ENCODE data around the gene NOP14.

Gene NOP14

GRCh38 chr4:2914256-2915126 lies 48.7 kb downstream of the NOP14 start:
- DNase-seq (ENCODE audit: low read depth in 3 of 3): no peak

GRCh38 chr4:2913168-2913567 lies 50.0 kb downstream of the NOP14 start:
- DNase-seq (ENCODE audit: low read depth in 3 of 3): no peak

- no peak for DNase-seq (ENCODE audit: low read depth in 3 of 3)
Observed at GRCh38 chr4:2911868-2912267, 51.3 kb downstream of the NOP14 start.

- no peak for DNase-seq (ENCODE audit: low read depth in 3 of 3)
Observed at GRCh38 chr4:2910409-2910808, 52.8 kb downstream of the NOP14 start.

- DNase-seq (ENCODE audit: low read depth in 3 of 3): no peak
Observed at GRCh38 chr4:2909583-2909982, 53.6 kb downstream of the NOP14 start.

- no peak for DNase-seq (ENCODE audit: low read depth in 3 of 3)
Observed at GRCh38 chr4:2908686-2909085, 54.5 kb downstream of the NOP14 start.

- no peak for DNase-seq (ENCODE audit: low read depth in 3 of 3)
Observed at GRCh38 chr4:2907706-2908293, 55.4 kb downstream of the NOP14 start.

GRCh38 chr4:2907226-2907625 lies 56.0 kb downstream of the NOP14 start:
- no peak for DNase-seq (ENCODE audit: low read depth in 3 of 3)

- no peak for DNase-seq (ENCODE audit: low read depth in 3 of 3)
Observed at GRCh38 chr4:2906218-2906617, 57.0 kb downstream of the NOP14 start.

GRCh38 chr4:2905544-2905943 lies 57.7 kb downstream of the NOP14 start:
- no peak for DNase-seq (ENCODE audit: low read depth in 3 of 3)

GRCh38 chr4:2902126-2902525 lies 61.1 kb downstream of the NOP14 start:
- no peak for DNase-seq (ENCODE audit: low read depth in 3 of 3)

GRCh38 chr4:2901186-2901585 lies 62.0 kb downstream of the NOP14 start:
- no peak for DNase-seq (ENCODE audit: low read depth in 3 of 3)

- no peak for DNase-seq (ENCODE audit: low read depth in 3 of 3)
Observed at GRCh38 chr4:2900741-2901140, 62.5 kb downstream of the NOP14 start.

GRCh38 chr4:2898001-2898400 lies 65.2 kb downstream of the NOP14 start:
- DNase-seq (ENCODE audit: low read depth in 3 of 3): no peak

- DNase-seq (ENCODE audit: low read depth in 3 of 3): no peak
Observed at GRCh38 chr4:2893772-2894171, 69.4 kb downstream of the NOP14 start.

- DNase-seq (ENCODE audit: low read depth in 3 of 3): no peak
Observed at GRCh38 chr4:2891294-2891693, 71.9 kb downstream of the NOP14 start.

- no peak for DNase-seq (ENCODE audit: low read depth in 3 of 3)
Observed at GRCh38 chr4:2888886-2889285, 74.3 kb downstream of the NOP14 start.
